Uterus (tissue), 4 donors: ENCODE measurements around the gene ABTB1. TPM values are rescaled to one million over a fixed set of nuclear protein-coding genes. Genes with fewer than 3 reads are reported as not detected.

Experiments
- DNase-seq, 2 donors: peaks; one replicate each; pipeline ENCODE4 v3.0.0-alpha.2; 2019 to 2020
- H3K27ac ChIP-seq, 2 donors: fragments of 200-600 bp; sonication (generic); 1 replicate in 1 of 2; 2 replicates in 1 of 2; pipeline ENCODE4 v1.5.1; 2016 to 2018
- H3K27me3 ChIP-seq, 2 donors: fragments of 200-600 bp; sonication (generic); one replicate each; pipeline ENCODE4 v1.5.1; 2018 to 2019; ENCODE audit warnings: control low read depth in 1 of 2
- H3K36me3 ChIP-seq, 2 donors: fragments of 200-600 bp; sonication (generic); one replicate each; pipeline ENCODE4 v1.5.1; 2019; ENCODE audit warnings: control low read depth in 1 of 2
- H3K4me1 ChIP-seq, 2 donors: fragments of 200-600 bp; sonication (generic); one replicate each; pipeline ENCODE4 v1.5.1; 2018 to 2019; ENCODE audit warnings: control low read depth in 1 of 2
- H3K4me3 ChIP-seq, 2 donors: fragments of 200-600 bp; sonication (generic); 1 replicate in 1 of 2; 2 replicates in 1 of 2; pipeline ENCODE4 v1.5.1; 2018 to 2019; ENCODE audit warnings: mild to moderate bottlenecking in 1 of 2
- H3K9me3 ChIP-seq, 2 donors: fragments of 200-600 bp; sonication (generic); one replicate each; pipeline ENCODE4 v1.5.1; 2019; ENCODE audit warnings: control low read depth in 1 of 2
- CTCF ChIP-seq, 4 experiments: fragments of 200-600 bp in 2 of 4; fragments of 450-650 bp in 2 of 4; sonication (generic) in 2 of 4; IDR thresholded peaks; one replicate each; pipeline ENCODE4 v1.5.1; 2016 to 2019; ENCODE audit warnings: antibody characterized with exemption in 4 of 4, mild to moderate bottlenecking in 2 of 4, moderate library complexity in 1 of 4
- POLR2A ChIP-seq, 2 donors: fragments of 450-650 bp; IDR thresholded peaks; one replicate each; pipeline ENCODE4 v1.6.1; 2016; ENCODE audit warnings: antibody characterized with exemption in 2 of 2, mild to moderate bottlenecking in 1 of 2, moderate library complexity in 1 of 2
- intact Hi-C: fragments of 100-400 bp; cut with DNase I; formaldehyde crosslinking; loops from one replicate; pipeline ENCODE4 v1.15.1; 2023; ENCODE audit warnings: low total_unique reads
- total RNA-seq, 4 donors: library from RNA; depleted of rRNA in 3 of 4; stranded (reverse); fragments of >200 nt in 3 of 4; gene quantifications; one replicate each; pipeline versions ENCODE4 v1.1.0 to v1.2.4, GENCODE V29; 2014 to 2023
- donor health status: DM: yes; HTN: yes; CAD: no.

The ABTB1 gene
- total RNA-seq, 4 donors from 2014 or later, result 14.4 to 42.8 (median 28.8) TPM

- H3K36me3 ChIP-seq, result no peaks in the 10 kb centered on the region
- peaks cover 0 to 8% of the 10 kb centered on the region in 2 donors for H3K4me1 ChIP-seq
- H3K27me3 ChIP-seq, result peaks cover 0 to 4% of the 10 kb centered on the region in 2 donors
- peak overlapping the region; percentile 22 to 47 for H3K4me3 ChIP-seq
- H3K27ac ChIP-seq, result no peak overlapping the region
- TF ChIP-seq CTCF (IDR thresholded peaks at IDR 0.05) (no peak), POLR2A (IDR thresholded peaks at IDR 0.05) (no peak)
- intact Hi-C loops, result no loop called here
- DNase-seq, result no peak
- no peaks in the 10 kb centered on the region for H3K9me3 ChIP-seq
Measured at GRCh38 chr3:127629467-127630403, 43.0 kb upstream of the ABTB1 start.

DNA sequence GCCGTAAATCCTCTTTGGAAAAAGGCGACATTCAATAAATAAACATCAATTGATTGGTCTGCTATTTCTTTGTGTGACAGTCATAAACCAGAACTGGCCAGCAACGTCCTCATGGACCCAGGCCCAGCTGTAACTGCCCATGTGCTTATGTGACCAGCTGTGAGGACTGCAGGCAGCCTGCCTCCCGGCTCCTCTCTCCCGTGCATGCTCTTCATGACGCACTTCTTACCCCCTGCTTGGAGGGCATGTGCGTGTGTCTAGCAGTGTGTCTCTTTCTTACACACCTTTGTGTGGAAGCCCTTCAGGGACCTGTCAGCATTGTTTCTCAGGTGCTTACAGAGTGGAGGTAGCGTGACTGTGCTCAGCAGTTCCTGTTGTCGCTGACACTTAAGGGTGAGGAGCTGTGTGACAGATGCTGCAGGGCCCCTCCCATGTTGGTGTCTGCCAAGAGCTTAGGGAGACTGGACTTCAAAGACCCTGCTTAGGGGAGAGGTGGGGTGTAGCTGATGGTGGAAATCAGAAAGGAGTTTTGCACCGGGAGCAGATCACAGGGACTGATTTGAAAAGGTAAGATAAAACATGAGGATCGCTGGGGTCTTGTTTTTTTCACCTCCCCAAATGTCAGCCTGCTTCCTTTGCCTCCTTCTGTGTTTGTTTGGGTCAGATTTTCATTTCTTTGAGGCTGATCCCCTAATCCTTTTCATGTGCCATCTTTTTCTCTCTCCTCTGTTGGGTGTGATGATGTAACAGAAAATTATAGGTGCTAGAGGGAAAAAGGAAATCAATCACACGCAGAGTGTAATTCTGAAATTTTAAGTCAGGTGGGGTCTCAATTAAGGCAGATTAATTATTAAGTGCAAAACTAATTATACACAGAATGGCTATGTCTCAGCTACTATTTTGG, 41.7 kb upstream of the ABTB1 start:
- DNase-seq, result no peak
- TF ChIP-seq CTCF (IDR thresholded peaks at IDR 0.05) (no peak), POLR2A (IDR thresholded peaks at IDR 0.05) (no peak)
- H3K9me3 ChIP-seq, result no peaks in the 10 kb centered on the region

GRCh38 chr3:127632035-127632820, 40.5 kb upstream of the ABTB1 start:
- Histone ChIP-seq H3K27me3 (peaks cover 0 to 4% of the 10 kb centered on the region in 2 donors), H3K27ac (no peak overlapping the region), H3K9me3 (no peaks in the 10 kb centered on the region), H3K36me3 (no peaks in the 10 kb centered on the region), H3K4me1 (peaks cover 0 to 8% of the 10 kb centered on the region in 2 donors), H3K4me3 (no peak overlapping the region)
- TF ChIP-seq CTCF (IDR thresholded peaks at IDR 0.05), result no peak
- TF ChIP-seq POLR2A (IDR thresholded peaks at IDR 0.05), result no peak
- intact Hi-C loops, result no loop called here
- DNase-seq, result no peak

More for the DNA sequence above, 41.7 kb upstream of the ABTB1 start:
- Histone ChIP-seq H3K4me1 (peaks cover 0 to 8% of the 10 kb centered on the region in 2 donors), H3K27me3 (peaks cover 0 to 4% of the 10 kb centered on the region in 2 donors), H3K4me3 (no peak overlapping the region), H3K36me3 (no peaks in the 10 kb centered on the region), H3K27ac (no peak overlapping the region)
- intact Hi-C loops, result no loop called here

DNA sequence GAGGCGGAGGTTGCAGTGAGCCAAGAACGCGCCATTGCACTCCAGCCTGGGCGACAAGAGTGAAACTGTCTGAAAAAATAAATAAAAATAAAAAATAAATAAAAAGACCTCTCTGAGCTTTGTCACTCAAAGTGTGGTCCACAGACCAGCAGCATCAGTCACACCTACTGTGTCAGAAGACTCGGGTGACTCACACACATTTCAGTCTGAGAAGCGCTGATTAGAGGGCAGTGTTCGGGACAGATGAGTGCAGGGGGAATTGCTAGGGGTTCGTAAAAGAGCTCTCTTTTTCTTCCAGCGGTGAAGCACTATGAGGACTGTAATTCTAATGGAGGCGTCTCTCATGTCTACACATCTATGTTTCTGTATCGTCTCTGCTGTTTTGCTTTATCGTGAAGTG, 38.1 kb upstream of the ABTB1 start:
- Histone ChIP-seq H3K4me1 (peaks cover 0 to 4% of the 10 kb centered on the region in 2 donors), H3K9me3 (no peaks in the 10 kb centered on the region), H3K27ac (no peak overlapping the region), H3K27me3 (peaks cover 0 to 4% of the 10 kb centered on the region in 2 donors), H3K36me3 (no peaks in the 10 kb centered on the region), H3K4me3 (no peak overlapping the region)
- TF ChIP-seq CTCF (IDR thresholded peaks at IDR 0.05), result no peak
- no peak for TF ChIP-seq POLR2A (IDR thresholded peaks at IDR 0.05)
- intact Hi-C loops, result no loop called here
- no peak for DNase-seq
